ENCODE data around the gene TOGARAM2.

TOGARAM2 gene

DNA sequence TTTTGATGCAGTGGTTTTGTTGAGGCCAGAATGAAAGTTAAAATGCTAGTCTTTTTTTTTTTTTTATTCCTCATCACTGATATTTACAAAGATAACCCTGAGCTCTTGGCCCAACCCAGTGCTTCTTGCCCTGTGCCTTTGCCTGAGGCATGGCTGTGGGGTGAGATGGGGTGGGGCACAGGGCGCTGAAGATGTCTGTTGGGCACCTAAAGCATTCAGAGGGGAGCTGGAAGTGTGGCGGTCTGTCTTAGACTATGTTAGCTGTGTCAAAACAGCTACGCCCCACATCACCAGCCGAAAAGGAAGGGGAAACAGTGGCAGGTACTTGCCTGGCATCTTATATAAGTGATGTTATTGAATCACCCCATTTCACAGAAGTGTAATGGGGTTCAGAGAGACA, 20.7 kb downstream of the TOGARAM2 start (continued):
- TF ChIP-seq ZNF311 (tag by site-specific recombination; IDR thresholded peaks at IDR 0.05; ENCODE audit: borderline replicate concordance): no peak

DNA sequence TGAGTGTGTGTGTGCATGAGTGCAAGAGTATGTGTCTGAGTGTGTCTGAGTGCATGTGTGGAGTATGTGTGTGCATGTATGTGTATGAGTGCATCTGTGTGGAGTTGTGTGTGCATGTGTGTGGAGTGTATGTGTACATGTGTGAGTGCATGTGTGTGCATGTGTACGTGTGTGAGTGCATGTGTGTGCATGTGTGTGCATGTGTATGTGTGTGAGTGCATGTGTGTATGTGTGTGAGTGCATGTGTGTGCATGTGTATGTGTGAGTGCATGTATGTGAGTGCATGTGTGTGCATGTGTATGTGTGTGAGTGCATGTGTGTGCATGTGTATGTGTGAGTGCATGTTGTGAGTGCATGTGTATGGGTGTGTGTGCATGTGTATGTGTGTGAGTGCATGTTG, 23.7 kb downstream of the TOGARAM2 start:
- TF ChIP-seq ZNF571 (tag by site-specific recombination; IDR thresholded peaks at IDR 0.05) (no peak), ZNF521 (tag by site-specific recombination; IDR thresholded peaks at IDR 0.05) (0 out of 2 replicates have a peak, but pooled peaks have one; percentile 7)
- Histone ChIP-seq H3K27ac (ENCODE audit: extremely low read depth, low read depth, low read length) (no peak overlapping the region), H3K4me1 (ENCODE audit: control insufficient read depth, insufficient read depth, low read length) (no peaks in the 10 kb centered on the region), H3K36me3 (ENCODE audit: control insufficient read depth in 2 of 2, insufficient read depth in 1 of 2, low read length in 2 of 2) (no peaks in the 10 kb centered on the region), H3K9me3 (ENCODE audit: control insufficient read depth, insufficient read depth, low read depth, low read length) (no peaks in the 10 kb centered on the region), H3K4me3 (ENCODE audit: low read depth, low read length) (no peak overlapping the region)
- ChIA-PET CTCF (no interaction called here), POLR2A (no interaction called here)

DNA sequence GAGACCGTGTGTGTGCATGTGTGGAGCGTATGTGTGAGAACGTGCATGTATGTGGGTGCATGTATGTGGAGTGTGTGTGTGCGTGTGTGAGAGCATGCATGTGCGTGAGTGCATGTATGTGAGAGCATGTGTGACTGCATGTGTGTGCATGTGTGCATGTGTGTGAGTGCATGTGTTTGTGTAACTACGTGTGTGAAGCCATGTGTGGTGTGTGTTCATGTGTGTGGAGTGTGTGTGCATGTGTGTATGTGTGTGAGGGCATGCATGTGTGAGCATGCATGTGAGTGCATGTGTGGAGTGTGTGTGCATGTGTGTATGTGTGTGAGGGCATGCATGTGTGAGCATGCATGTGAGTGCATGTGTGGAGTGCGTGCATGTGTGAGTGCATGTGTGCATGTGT, 24.2 kb downstream of the TOGARAM2 start:
- Histone ChIP-seq H3K4me1 (ENCODE audit: control insufficient read depth, insufficient read depth, low read length) (no peaks in the 10 kb centered on the region), H3K27ac (ENCODE audit: extremely low read depth, low read depth, low read length) (no peak overlapping the region), H3K36me3 (ENCODE audit: control insufficient read depth in 2 of 2, insufficient read depth in 1 of 2, low read length in 2 of 2) (no peaks in the 10 kb centered on the region), H3K9me3 (ENCODE audit: control insufficient read depth, insufficient read depth, low read depth, low read length) (no peaks in the 10 kb centered on the region), H3K4me3 (ENCODE audit: low read depth, low read length) (no peak overlapping the region)
- no peak for TF ChIP-seq ZBTB17 (tag by site-specific recombination; IDR thresholded peaks at IDR 0.05)
- CTCF ChIA-PET: no interaction called here
- POLR2A ChIA-PET: no interaction called here

DNA sequence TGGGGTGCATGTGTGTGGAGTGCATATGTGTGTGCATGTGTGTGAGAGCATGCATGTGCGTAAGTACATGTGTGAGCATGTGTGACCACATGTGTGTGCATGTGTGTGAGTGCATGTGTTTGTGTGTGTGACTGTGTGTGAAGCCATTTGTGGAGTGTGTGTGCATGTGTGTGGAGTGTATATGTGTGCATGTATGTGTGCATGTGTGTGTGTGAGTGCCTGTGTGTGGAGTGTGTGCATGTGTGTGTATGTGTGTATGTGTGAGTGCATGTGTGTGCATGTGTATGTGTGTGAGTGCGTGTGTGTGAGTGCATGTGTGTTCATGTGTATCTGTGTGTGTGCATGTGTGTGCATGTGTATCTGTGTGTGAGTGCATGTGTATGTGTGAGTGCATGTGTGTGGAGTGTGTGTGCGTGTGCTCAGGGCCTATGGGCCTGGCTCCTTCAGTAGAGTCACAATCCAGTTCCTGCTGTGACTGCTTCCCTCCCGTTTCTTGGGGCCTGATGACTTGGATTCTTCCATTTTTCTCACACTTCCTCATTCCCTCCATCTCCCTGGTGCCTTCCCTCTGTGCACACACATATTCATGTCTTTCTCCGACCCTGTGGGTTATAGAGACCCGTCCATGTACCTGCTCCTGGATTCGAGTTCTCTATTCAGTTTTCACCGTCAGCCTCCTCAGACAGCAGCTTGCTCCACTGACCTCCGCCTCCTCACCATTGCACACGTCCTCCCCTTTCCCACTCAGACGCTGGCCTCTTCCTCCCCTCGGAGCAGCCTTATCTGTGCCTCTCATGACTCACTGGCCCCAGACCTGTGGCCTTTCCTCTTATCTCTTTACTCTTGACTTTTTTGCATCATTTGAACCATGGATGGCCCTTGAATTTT, 25.2 kb downstream of the TOGARAM2 start:
- ChIA-PET CTCF (no interaction called here), POLR2A (no interaction called here)
- Histone ChIP-seq H3K4me1 (ENCODE audit: control insufficient read depth, insufficient read depth, low read length) (no peaks in the 10 kb centered on the region), H3K4me3 (ENCODE audit: low read depth, low read length) (no peak overlapping the region), H3K9me3 (ENCODE audit: control insufficient read depth, insufficient read depth, low read depth, low read length) (no peaks in the 10 kb centered on the region), H3K27ac (ENCODE audit: extremely low read depth, low read depth, low read length) (no peak overlapping the region), H3K36me3 (ENCODE audit: control insufficient read depth in 2 of 2, insufficient read depth in 1 of 2, low read length in 2 of 2) (no peaks in the 10 kb centered on the region)
- no peak for TF ChIP-seq ZNF202 (tag by site-specific recombination; IDR thresholded peaks at IDR 0.05; ENCODE audit: borderline replicate concordance)
- TF ChIP-seq, protein P1, sequence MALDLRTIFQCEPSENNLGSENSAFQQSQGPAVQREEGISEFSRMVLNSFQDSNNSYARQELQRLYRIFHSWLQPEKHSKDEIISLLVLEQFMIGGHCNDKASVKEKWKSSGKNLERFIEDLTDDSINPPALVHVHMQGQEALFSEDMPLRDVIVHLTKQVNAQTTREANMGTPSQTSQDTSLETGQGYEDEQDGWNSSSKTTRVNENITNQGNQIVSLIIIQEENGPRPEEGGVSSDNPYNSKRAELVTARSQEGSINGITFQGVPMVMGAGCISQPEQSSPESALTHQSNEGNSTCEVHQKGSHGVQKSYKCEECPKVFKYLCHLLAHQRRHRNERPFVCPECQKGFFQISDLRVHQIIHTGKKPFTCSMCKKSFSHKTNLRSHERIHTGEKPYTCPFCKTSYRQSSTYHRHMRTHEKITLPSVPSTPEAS (tag by site-specific recombination; IDR thresholded peaks at IDR 0.05): peak; percentile 82
- 0 out of 2 replicates have a peak, but pooled peaks have one; percentile 55 for TF ChIP-seq ZNF521 (tag by site-specific recombination; IDR thresholded peaks at IDR 0.05)

DNA sequence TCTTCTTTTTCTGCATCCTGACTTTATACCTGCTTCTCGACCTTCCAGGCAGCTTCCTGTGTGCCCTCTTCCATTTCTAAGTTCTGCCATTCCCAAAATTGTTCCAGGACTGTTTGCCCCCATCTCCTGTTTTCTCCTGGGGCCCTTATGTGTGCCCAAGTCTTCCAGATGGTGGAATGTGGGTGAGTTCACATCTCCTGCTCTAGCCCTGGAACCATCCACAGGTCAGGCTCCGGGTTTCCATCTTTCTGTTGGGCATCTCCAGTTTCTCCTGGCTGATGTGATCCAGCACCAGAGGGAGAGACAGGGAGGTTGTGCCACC, 25.8 kb downstream of the TOGARAM2 start:
- no peak overlapping the region for H3K27ac ChIP-seq (ENCODE audit: extremely low read depth, low read depth, low read length)
- H3K4me3 ChIP-seq (ENCODE audit: low read depth, low read length): no peak overlapping the region
- POLR2A ChIA-PET: no interaction called here
- CTCF ChIA-PET: no interaction called here
- H3K4me1 ChIP-seq (ENCODE audit: control insufficient read depth, insufficient read depth, low read length): no peaks in the 10 kb centered on the region
- no peaks in the 10 kb centered on the region for H3K36me3 ChIP-seq (ENCODE audit: control insufficient read depth in 2 of 2, insufficient read depth in 1 of 2, low read length in 2 of 2)
- no peaks in the 10 kb centered on the region for H3K9me3 ChIP-seq (ENCODE audit: control insufficient read depth, insufficient read depth, low read depth, low read length)
- TF ChIP-seq ZNF175 (tag by site-specific recombination; IDR thresholded peaks at IDR 0.05) (no peak), ZNF843 (tag by site-specific recombination; IDR thresholded peaks at IDR 0.05) (no peak), ZNF112 (tag by site-specific recombination; IDR thresholded peaks at IDR 0.05) (no peak), ZNF302 (tag by site-specific recombination; IDR thresholded peaks at IDR 0.05; ENCODE audit: low read depth) (no peak), ZNF561 (tag by site-specific recombination; IDR thresholded peaks at IDR 0.05; ENCODE audit: borderline replicate concordance) (no peak), ZNF37A (tag by site-specific recombination; IDR thresholded peaks at IDR 0.05) (no peak), ZNF214 (tag by site-specific recombination; IDR thresholded peaks at IDR 0.05; ENCODE audit: borderline replicate concordance) (no peak), ZNF292 (tag by site-specific recombination; IDR thresholded peaks at IDR 0.05; ENCODE audit: borderline replicate concordance, low read depth) (no peak), ZNF473 (tag by site-specific recombination; IDR thresholded peaks at IDR 0.05) (no peak), RBAK (tag by site-specific recombination; IDR thresholded peaks at IDR 0.05) (no peak)
- TF ChIP-seq, protein P2, sequence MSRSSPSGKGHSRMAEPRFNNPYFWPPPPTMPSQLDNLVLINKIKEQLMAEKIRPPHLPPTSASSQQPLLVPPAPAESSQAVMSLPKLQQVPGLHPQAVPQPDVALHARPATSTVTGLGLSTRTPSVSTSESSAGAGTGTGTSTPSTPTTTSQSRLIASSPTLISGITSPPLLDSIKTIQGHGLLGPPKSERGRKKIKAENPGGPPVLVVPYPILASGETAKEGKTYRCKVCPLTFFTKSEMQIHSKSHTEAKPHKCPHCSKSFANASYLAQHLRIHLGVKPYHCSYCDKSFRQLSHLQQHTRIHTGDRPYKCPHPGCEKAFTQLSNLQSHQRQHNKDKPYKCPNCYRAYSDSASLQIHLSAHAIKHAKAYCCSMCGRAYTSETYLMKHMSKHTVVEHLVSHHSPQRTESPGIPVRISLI (tag by site-specific recombination; IDR thresholded peaks at IDR 0.05): no peak
- TF ChIP-seq, protein P3, sequence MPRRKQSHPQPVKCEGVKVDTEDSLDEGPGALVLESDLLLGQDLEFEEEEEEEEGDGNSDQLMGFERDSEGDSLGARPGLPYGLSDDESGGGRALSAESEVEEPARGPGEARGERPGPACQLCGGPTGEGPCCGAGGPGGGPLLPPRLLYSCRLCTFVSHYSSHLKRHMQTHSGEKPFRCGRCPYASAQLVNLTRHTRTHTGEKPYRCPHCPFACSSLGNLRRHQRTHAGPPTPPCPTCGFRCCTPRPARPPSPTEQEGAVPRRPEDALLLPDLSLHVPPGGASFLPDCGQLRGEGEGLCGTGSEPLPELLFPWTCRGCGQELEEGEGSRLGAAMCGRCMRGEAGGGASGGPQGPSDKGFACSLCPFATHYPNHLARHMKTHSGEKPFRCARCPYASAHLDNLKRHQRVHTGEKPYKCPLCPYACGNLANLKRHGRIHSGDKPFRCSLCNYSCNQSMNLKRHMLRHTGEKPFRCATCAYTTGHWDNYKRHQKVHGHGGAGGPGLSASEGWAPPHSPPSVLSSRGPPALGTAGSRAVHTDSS (tag by site-specific recombination; IDR thresholded peaks at IDR 0.05): no peak
- TF ChIP-seq, protein P4, sequence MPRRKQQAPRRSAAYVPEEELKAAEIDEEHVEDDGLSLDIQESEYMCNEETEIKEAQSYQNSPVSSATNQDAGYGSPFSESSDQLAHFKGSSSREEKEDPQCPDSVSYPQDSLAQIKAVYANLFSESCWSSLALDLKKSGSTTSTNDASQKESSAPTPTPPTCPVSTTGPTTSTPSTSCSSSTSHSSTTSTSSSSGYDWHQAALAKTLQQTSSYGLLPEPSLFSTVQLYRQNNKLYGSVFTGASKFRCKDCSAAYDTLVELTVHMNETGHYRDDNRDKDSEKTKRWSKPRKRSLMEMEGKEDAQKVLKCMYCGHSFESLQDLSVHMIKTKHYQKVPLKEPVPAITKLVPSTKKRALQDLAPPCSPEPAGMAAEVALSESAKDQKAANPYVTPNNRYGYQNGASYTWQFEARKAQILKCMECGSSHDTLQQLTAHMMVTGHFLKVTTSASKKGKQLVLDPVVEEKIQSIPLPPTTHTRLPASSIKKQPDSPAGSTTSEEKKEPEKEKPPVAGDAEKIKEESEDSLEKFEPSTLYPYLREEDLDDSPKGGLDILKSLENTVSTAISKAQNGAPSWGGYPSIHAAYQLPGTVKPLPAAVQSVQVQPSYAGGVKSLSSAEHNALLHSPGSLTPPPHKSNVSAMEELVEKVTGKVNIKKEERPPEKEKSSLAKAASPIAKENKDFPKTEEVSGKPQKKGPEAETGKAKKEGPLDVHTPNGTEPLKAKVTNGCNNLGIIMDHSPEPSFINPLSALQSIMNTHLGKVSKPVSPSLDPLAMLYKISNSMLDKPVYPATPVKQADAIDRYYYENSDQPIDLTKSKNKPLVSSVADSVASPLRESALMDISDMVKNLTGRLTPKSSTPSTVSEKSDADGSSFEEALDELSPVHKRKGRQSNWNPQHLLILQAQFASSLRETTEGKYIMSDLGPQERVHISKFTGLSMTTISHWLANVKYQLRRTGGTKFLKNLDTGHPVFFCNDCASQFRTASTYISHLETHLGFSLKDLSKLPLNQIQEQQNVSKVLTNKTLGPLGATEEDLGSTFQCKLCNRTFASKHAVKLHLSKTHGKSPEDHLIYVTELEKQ (tag by site-specific recombination; IDR thresholded peaks at IDR 0.05; ENCODE audit: borderline replicate concordance): no peak
